Right cardiac atrium (tissue), 5 donors: Measurements from ENCODE around the gene ZBTB5. TPM values are rescaled to one million over a fixed set of nuclear protein-coding genes. Genes with fewer than 3 reads are reported as not detected.

Experiments
- ATAC-seq, 2 donors: fragments of 200-7000 bp; cut with Tn5 transposase; one replicate each; pipeline versions ENCODE4 v1.8.0 to v1.9.1; 2020; ENCODE audit warnings: moderate library complexity in 2 of 2, mild to moderate bottlenecking in 1 of 2
- DNase-seq, 3 donors: peaks; one replicate each; pipeline ENCODE4 v3.0.0-alpha.2; 2020
- H3K27ac ChIP-seq: one replicate; pipeline ENCODE4 v1.5.1; 2013; ENCODE audit warnings: mild to moderate bottlenecking, low read length, control low read depth, moderate library complexity
- H3K27me3 ChIP-seq: one replicate; pipeline ENCODE4 v1.6.1; 2013; ENCODE audit not compliant: control insufficient read depth, insufficient read depth
- H3K4me1 ChIP-seq: one replicate; pipeline ENCODE4 v1.6.1; 2013; ENCODE audit warnings: low read length; ENCODE audit not compliant: control insufficient read depth, insufficient read depth
- H3K4me3 ChIP-seq: one replicate; pipeline ENCODE4 v1.5.1; 2013; ENCODE audit warnings: low read length, control low read depth
- H3K9me3 ChIP-seq: one replicate; pipeline ENCODE4 v1.6.1; 2013; ENCODE audit warnings: low read length; ENCODE audit not compliant: control insufficient read depth
- WGBS: extraction: QIAGEN DNeasy Blood & Tissue Kit; methylation state at CpG from one replicate; pipeline ENCODE4 v1.1.7; 2013; 5-methylcytosine and 5-hydroxymethylcytosine counted together
- intact Hi-C, 4 donors: fragments of 100-400 bp; cut with DNase I; formaldehyde crosslinking; loops; one replicate each; pipeline versions ENCODE4 v1.11.0 to v1.14.0; 2022 to 2023
- polyA plus RNA-seq: library from polyadenylated mRNA; stranded (reverse); fragments of 200-250 nt; gene quantifications from one replicate; pipeline ENCODE4 v1.2.3, GENCODE V29; 2013
- total RNA-seq, 4 donors: library from RNA; stranded (reverse); fragmentation: NEBNext Ultra II Directional; extraction: Animal tissue kit (Norgen Biotek cat#: 25700); gene quantifications; one replicate each; pipeline ENCODE4 v1.2.1, GENCODE V29; 2021
- donor health status: healthy with polysubstance abuse.
- donor health status: DM: no; HTN: yes; CAD: no.
- donor health status: DM: no; HTN: no; CAD: no.
- donor health status: DM: no; HTN: yes; CAD: no; lungs with severe emphysema.
- donor health status: DM: yes; HTN: yes; CAD: no.

Gene ZBTB5
- total and polyA plus RNA-seq, 5 donors = 3.8 to 9.1 (median 7.2) TPM

GRCh38 chr9:37449862-37450632 lies 15.2 kb downstream of the ZBTB5 start:
- ATAC-seq (no peak), DNase-seq (no peak)
- no peaks in the 10 kb centered on the region for H3K9me3 ChIP-seq
- intact Hi-C loops = no loop called here
- WGBS = 86% methylated on average over 12 of the region's 12 CpGs
- peaks cover 6% of the 10 kb centered on the region for H3K4me1 ChIP-seq
- H3K4me3 ChIP-seq = no peak overlapping the region
- H3K27me3 ChIP-seq = no peaks in the 10 kb centered on the region
- H3K27ac ChIP-seq = no peak overlapping the region

GRCh38 chr9:37447111-37447510 lies 18.1 kb downstream of the ZBTB5 start:
- DNase-seq (no peak), ATAC-seq (no peak)
- intact Hi-C loops = no loop called here
- Histone ChIP-seq H3K27ac (no peak overlapping the region), H3K27me3 (no peaks in the 10 kb centered on the region), H3K9me3 (no peaks in the 10 kb centered on the region), H3K4me3 (no peak overlapping the region), H3K4me1 (peaks cover 2% of the 10 kb centered on the region)

GRCh38 chr9:37446401-37446800 lies 18.8 kb downstream of the ZBTB5 start:
- ATAC-seq (no peak), DNase-seq (no peak)
- H3K27ac ChIP-seq = no peak overlapping the region
- no peaks in the 10 kb centered on the region for H3K27me3 ChIP-seq
- intact Hi-C loops = no loop called here
- H3K4me1 ChIP-seq = peaks cover 2% of the 10 kb centered on the region
- H3K4me3 ChIP-seq = no peak overlapping the region
- H3K9me3 ChIP-seq = no peaks in the 10 kb centered on the region
- WGBS = 89% methylated on average over 4 of the region's 4 CpGs

GRCh38 chr9:37445832-37446231 lies 19.4 kb downstream of the ZBTB5 start:
- intact Hi-C loops = no loop called here
- 96% methylated on average over 6 of the region's 6 CpGs for WGBS
- ATAC-seq (no peak), DNase-seq (no peak)
- Histone ChIP-seq H3K9me3 (no peaks in the 10 kb centered on the region), H3K27ac (no peak overlapping the region), H3K4me1 (peaks cover 2% of the 10 kb centered on the region), H3K27me3 (no peaks in the 10 kb centered on the region), H3K4me3 (no peak overlapping the region)

- H3K4me1 ChIP-seq = peaks cover 2% of the 10 kb centered on the region
- H3K27ac ChIP-seq = no peak overlapping the region
- ATAC-seq = no peak
- intact Hi-C loops = no loop called here
- no peak overlapping the region for H3K4me3 ChIP-seq
- no peak for DNase-seq
- 88% methylated on average over 2 of the region's 2 CpGs for WGBS
- no peaks in the 10 kb centered on the region for H3K27me3 ChIP-seq
- H3K9me3 ChIP-seq = no peaks in the 10 kb centered on the region
Observed at GRCh38 chr9:37444890-37445289, 20.4 kb downstream of the ZBTB5 start.

- Histone ChIP-seq H3K4me3 (no peak overlapping the region), H3K27ac (no peak overlapping the region), H3K27me3 (no peaks in the 10 kb centered on the region), H3K4me1 (peaks cover 3% of the 10 kb centered on the region), H3K9me3 (no peaks in the 10 kb centered on the region)
- DNase-seq (no peak), ATAC-seq (no peak)
- intact Hi-C loops = no loop called here
- 88% methylated on average over 5 of the region's 5 CpGs for WGBS
Observed at GRCh38 chr9:37443566-37443965, 21.7 kb downstream of the ZBTB5 start.

- DNase-seq (no peak), ATAC-seq (no peak)
- intact Hi-C loops = no loop called here
- peaks cover 6% of the 10 kb centered on the region for H3K4me1 ChIP-seq
- no peak overlapping the region for H3K27ac ChIP-seq
- no peaks in the 10 kb centered on the region for H3K9me3 ChIP-seq
- WGBS = 84% methylated on average over 2 of the region's 2 CpGs
- no peak overlapping the region for H3K4me3 ChIP-seq
- H3K27me3 ChIP-seq = no peaks in the 10 kb centered on the region
Observed at GRCh38 chr9:37442556-37442955, 22.7 kb downstream of the ZBTB5 start.

GRCh38 chr9:37441776-37442370 lies 23.4 kb downstream of the ZBTB5 start:
- intact Hi-C loops = no loop called here

GRCh38 chr9:37438359-37438758 lies 26.9 kb downstream of the ZBTB5 start:
- 72% methylated on average over 3 of the region's 3 CpGs for WGBS
- ATAC-seq = no peak
- no peaks in the 10 kb centered on the region for H3K27me3 ChIP-seq
- H3K9me3 ChIP-seq = no peaks in the 10 kb centered on the region
- H3K4me3 ChIP-seq = no peak overlapping the region
- peak overlapping the region; percentile 8 for H3K27ac ChIP-seq
- intact Hi-C loops = no loop called here
- no peak for DNase-seq
- peaks cover 14% of the 10 kb centered on the region for H3K4me1 ChIP-seq

More at GRCh38 chr9:37441776-37442370, 23.4 kb downstream of the ZBTB5 start:
- no peak for DNase-seq
- Histone ChIP-seq H3K27ac (no peak overlapping the region), H3K4me1 (peaks cover 6% of the 10 kb centered on the region), H3K4me3 (no peak overlapping the region), H3K27me3 (no peaks in the 10 kb centered on the region), H3K9me3 (no peaks in the 10 kb centered on the region)
- WGBS = 88% methylated on average over 21 of the region's 21 CpGs
- ATAC-seq = no peak

- peak; percentile 8 to 45 for ATAC-seq
- H3K27ac ChIP-seq = no peak overlapping the region
Observed at GRCh38 chr9:37437621-37438020, 27.6 kb downstream of the ZBTB5 start.

GRCh38 chr9:37437010-37437409 lies 28.2 kb downstream of the ZBTB5 start:
- H3K27ac ChIP-seq = no peak overlapping the region
- peaks cover 14% of the 10 kb centered on the region for H3K4me1 ChIP-seq
- no peak for ATAC-seq
- intact Hi-C loops = no loop called here
- DNase-seq = no peak
- no peaks in the 10 kb centered on the region for H3K27me3 ChIP-seq
- H3K9me3 ChIP-seq = no peaks in the 10 kb centered on the region
- no peak overlapping the region for H3K4me3 ChIP-seq
- WGBS = 91% methylated on average over 6 of the region's 6 CpGs

More at GRCh38 chr9:37437621-37438020, 27.6 kb downstream of the ZBTB5 start:
- no peak overlapping the region for H3K4me3 ChIP-seq
- no peaks in the 10 kb centered on the region for H3K27me3 ChIP-seq
- WGBS = 69% methylated on average over 4 of the region's 4 CpGs
- intact Hi-C loops = no loop called here
- peaks cover 14% of the 10 kb centered on the region for H3K4me1 ChIP-seq
- H3K9me3 ChIP-seq = no peaks in the 10 kb centered on the region
- peak in 2 of 3 donors; percentile 65 to 77 for DNase-seq
